Cerebellar cortex (tissue), 1 donor: ENCODE measurements around the gene CLIP3.
A peak's percentile ranks its signal among the peaks of the same experiment; 100 is the strongest.
"Not testable (repeated sequence)": the region's sequence is repeated elsewhere in the genome, so short reads cannot be mapped to it uniquely, and the experiment has no call there.

Source experiments
- DNase-seq: peaks from one replicate; pipeline ENCODE4 v3.0.0-alpha.2; 2015; ENCODE audit warnings: low spot score

Gene CLIP3

GRCh38 chr19:36049080-36049698, 16.5 kb upstream of the CLIP3 start:
- no peak for DNase-seq

GRCh38 chr19:36047835-36048234, 15.2 kb upstream of the CLIP3 start:
- DNase-seq: no peak

- no peak for DNase-seq
These were observed 13.9 kb upstream of the CLIP3 start for GRCh38 chr19:36046443-36047050.

- no peak for DNase-seq
These were observed 11.3 kb upstream of the CLIP3 start for GRCh38 chr19:36043952-36044351.

- DNase-seq: no peak
These were observed 9.2 kb upstream of the CLIP3 start for GRCh38 chr19:36041831-36042230.

GRCh38 chr19:36041092-36041491, 8.4 kb upstream of the CLIP3 start:
- DNase-seq: not testable (repeated sequence)

GRCh38 chr19:36040495-36040894, 7.8 kb upstream of the CLIP3 start:
- no peak for DNase-seq

- DNase-seq: no peak
These were observed 1.4 kb downstream of the CLIP3 start for GRCh38 chr19:36031308-36031707.

GRCh38 chr19:36030264-36031148, 2.2 kb downstream of the CLIP3 start:
- peak; percentile 77 for DNase-seq

- no peak for DNase-seq
These were observed 4.2 kb downstream of the CLIP3 start for GRCh38 chr19:36028313-36029041.

- DNase-seq: no peak
These were observed 5.0 kb downstream of the CLIP3 start for GRCh38 chr19:36027696-36028095.

- DNase-seq: no peak
These were observed 6.4 kb downstream of the CLIP3 start for GRCh38 chr19:36026091-36026876.

- no peak for DNase-seq
These were observed 7.1 kb downstream of the CLIP3 start for GRCh38 chr19:36025541-36025940.

- DNase-seq: no peak
These were observed 9.2 kb downstream of the CLIP3 start for GRCh38 chr19:36023432-36023831.

GRCh38 chr19:36019061-36019670, 13.5 kb downstream of the CLIP3 start:
- no peak for DNase-seq

GRCh38 chr19:36014012-36014924, 18.4 kb downstream of the CLIP3 start, which contains the start of gene ALKBH6:
TSS of gene ALKBH6 (minus strand) at chr19:36014213. CDS start at chr19:36013397, 816 bp downstream.
- DNase-seq: peak; percentile 100

GRCh38 chr19:36013280-36014011, 19.2 kb downstream of the CLIP3 start:
- no peak for DNase-seq

GRCh38 chr19:36010402-36010801, 22.3 kb downstream of the CLIP3 start:
- DNase-seq: no peak
